H9 (cell line): ENCODE results near the gene NCF2. TPM values are rescaled to one million over a fixed set of nuclear protein-coding genes. Genes with fewer than 3 reads are reported as not detected.

Source experiments
- DNase-seq: peaks from one replicate; pipeline ENCODE4 v3.0.0-alpha.2; 2017
- H2AFZ ChIP-seq: one replicate; pipeline ENCODE4 v1.6.1; 2013; ENCODE audit warnings: mild to moderate bottlenecking, low read length, control low read depth, moderate library complexity
- H2AK5ac ChIP-seq: 2 replicates; pipeline ENCODE4 v1.6.1; 2013; ENCODE audit warnings: low read length, control low read depth, mixed read lengths; ENCODE audit not compliant: insufficient read length
- H2BK120ac ChIP-seq: one replicate; pipeline ENCODE4 v1.6.1; 2013; ENCODE audit warnings: low read depth, mild to moderate bottlenecking, low read length, control low read depth, inconsistent platforms; ENCODE audit not compliant: poor library complexity, severe bottlenecking
- H2BK12ac ChIP-seq: 2 replicates; pipeline ENCODE4 v1.6.1; 2013; ENCODE audit warnings: low read length, control low read depth, mixed read lengths, low read depth; ENCODE audit not compliant: insufficient read length
- H2BK15ac ChIP-seq: 2 replicates; pipeline ENCODE4 v1.6.1; 2013; ENCODE audit warnings: low read depth, low read length, control low read depth
- H2BK20ac ChIP-seq: one replicate; pipeline ENCODE4 v1.6.1; 2013; ENCODE audit warnings: low read depth, mild to moderate bottlenecking, low read length, control low read depth, inconsistent platforms; ENCODE audit not compliant: poor library complexity, severe bottlenecking
- H2BK5ac ChIP-seq: 2 replicates; pipeline ENCODE4 v1.6.1; 2013; ENCODE audit warnings: low read length, control low read depth, mixed read lengths; ENCODE audit not compliant: insufficient read length
- H3K14ac ChIP-seq: 2 replicates; pipeline ENCODE4 v1.6.1; 2013; ENCODE audit warnings: low read length, control low read depth; ENCODE audit not compliant: insufficient read depth
- H3K18ac ChIP-seq: 2 replicates; pipeline ENCODE4 v1.6.1; 2013; ENCODE audit warnings: low read depth, mild to moderate bottlenecking, mixed read lengths, low read length, control low read depth; ENCODE audit not compliant: insufficient read length
- H3K23ac ChIP-seq: 2 replicates; pipeline ENCODE4 v1.6.1; 2013; ENCODE audit warnings: low read length, control low read depth, mixed read lengths, low read depth; ENCODE audit not compliant: insufficient read length
- H3K23me2 ChIP-seq: 2 replicates; pipeline ENCODE4 v1.6.1; 2013; ENCODE audit warnings: low read depth, mild to moderate bottlenecking, mixed read lengths, low read length, control low read depth; ENCODE audit not compliant: insufficient read length, poor library complexity, severe bottlenecking
- H3K27ac ChIP-seq: 2 replicates; pipeline ENCODE4 v1.5.1; 2013; ENCODE audit warnings: low read length, control low read depth, mixed read lengths, low read depth; ENCODE audit not compliant: insufficient read length
- H3K27me3 ChIP-seq: 2 replicates; pipeline ENCODE4 v1.6.1; 2013; ENCODE audit warnings: low read length, control low read depth, inconsistent platforms; ENCODE audit not compliant: insufficient read depth
- H3K4ac ChIP-seq: 2 replicates; pipeline ENCODE4 v1.6.1; 2013; ENCODE audit warnings: low read depth, mild to moderate bottlenecking, control low read depth, inconsistent platforms, low read length, moderate library complexity
- H3K4me1 ChIP-seq: 2 replicates; pipeline ENCODE4 v1.6.1; 2013; ENCODE audit warnings: low read length, control low read depth, inconsistent platforms; ENCODE audit not compliant: insufficient read depth
- H3K4me2 ChIP-seq: 2 replicates; pipeline ENCODE4 v1.6.1; 2013; ENCODE audit warnings: low read length, control low read depth, mixed read lengths; ENCODE audit not compliant: insufficient read length, insufficient read depth
- H3K56ac ChIP-seq: 2 replicates; pipeline ENCODE4 v1.6.1; 2013; ENCODE audit warnings: low read depth, mild to moderate bottlenecking, mixed read lengths, low read length, control low read depth; ENCODE audit not compliant: insufficient read length
- H3K79me1 ChIP-seq: 2 replicates; pipeline ENCODE4 v1.6.1; 2013; ENCODE audit warnings: low read depth, mild to moderate bottlenecking, moderate library complexity, low read length, control low read depth, inconsistent platforms; ENCODE audit not compliant: insufficient read depth, poor library complexity, severe bottlenecking
- H3K79me2 ChIP-seq: 2 replicates; pipeline ENCODE4 v1.6.1; 2013; ENCODE audit warnings: low read length, control low read depth, inconsistent platforms; ENCODE audit not compliant: insufficient read depth
- H3K9ac ChIP-seq: 2 replicates; pipeline ENCODE4 v1.6.1; 2013; ENCODE audit warnings: low read length, control low read depth, mixed read lengths; ENCODE audit not compliant: insufficient read length; ENCODE audit errors: extremely low read depth
- H3K9me3 ChIP-seq: one replicate; pipeline ENCODE4 v1.6.1; 2013; ENCODE audit warnings: low read depth, low read length, inconsistent platforms; ENCODE audit not compliant: control insufficient read depth
- H3T11ph ChIP-seq: one replicate; pipeline ENCODE4 v1.6.1; 2013; ENCODE audit warnings: mild to moderate bottlenecking, low read length, control low read depth, inconsistent platforms
- H4K20me1 ChIP-seq: one replicate; pipeline ENCODE4 v1.6.1; 2013; ENCODE audit not compliant: control insufficient read depth, insufficient read length, insufficient read depth
- H4K5ac ChIP-seq: 2 replicates; pipeline ENCODE4 v1.6.1; 2013; ENCODE audit warnings: low read depth, mild to moderate bottlenecking, mixed read lengths, low read length, control low read depth; ENCODE audit not compliant: insufficient read length
- H4K8ac ChIP-seq: replicated peaks from 2 replicates; pipeline ENCODE4 v1.6.1; 2013; ENCODE audit warnings: low read length, control low read depth, mixed read lengths, low read depth; ENCODE audit not compliant: insufficient read length
- H4K91ac ChIP-seq: 2 replicates; pipeline ENCODE4 v1.6.1; 2013; ENCODE audit warnings: low read depth, mild to moderate bottlenecking, moderate library complexity, mixed read lengths, low read length, control low read depth; ENCODE audit not compliant: insufficient read length
- H3K27ac Mint-ChIP-seq, 3 experiments: 2 replicates in 2 of 3; 3 replicates in 1 of 3; pipeline ENCODE4 v1.8.0; 2020 to 2021; ENCODE audit warnings: mixed read lengths in 3 of 3, mild to moderate bottlenecking in 1 of 3, moderate library complexity in 1 of 3
- H3K27me3 Mint-ChIP-seq: 2 replicates; pipeline ENCODE4 v1.8.0; 2021; ENCODE audit warnings: low read depth, mild to moderate bottlenecking, moderate library complexity, mixed read lengths
- H3K36me3 Mint-ChIP-seq, 3 experiments: 2 replicates in 2 of 3; 3 replicates in 1 of 3; pipeline ENCODE4 v1.8.0; 2020 to 2021; ENCODE audit warnings: low read depth in 3 of 3, mixed read lengths in 3 of 3; ENCODE audit not compliant: insufficient read depth in 1 of 3
- H3K4me1 Mint-ChIP-seq, 2 experiments: 2 replicates each; pipeline ENCODE4 v1.8.0; 2020; ENCODE audit warnings: mixed read lengths in 2 of 2
- H3K4me3 Mint-ChIP-seq, 2 experiments: 2 replicates in 1 of 2; 3 replicates in 1 of 2; pipeline ENCODE4 v1.8.0; 2020 to 2021; ENCODE audit warnings: mild to moderate bottlenecking in 2 of 2, mixed read lengths in 2 of 2, moderate library complexity in 1 of 2
- H3K9me3 Mint-ChIP-seq, 2 experiments: 2 replicates in 1 of 2; 3 replicates in 1 of 2; pipeline ENCODE4 v1.8.0; 2020; ENCODE audit warnings: mild to moderate bottlenecking in 2 of 2, mixed read lengths in 2 of 2, moderate library complexity in 1 of 2
- CTCF ChIP-seq: fragments of 200-600 bp; sonication (generic); conservative IDR thresholded peaks from 3 replicates; pipeline ENCODE4 v1.8.0; 2021; ENCODE audit warnings: antibody characterized with exemption, mild to moderate bottlenecking
- WGBS: extraction: QIAGEN DNeasy Blood & Tissue Kit; methylation state at CpG from one replicate; pipeline ENCODE4 v1.1.7; 2013; ENCODE audit warnings: missing lambda C conversion rate, low lambda C conversion rate, mixed read lengths; ENCODE audit not compliant: insufficient read length; ENCODE audit errors: extremely low coverage; 5-methylcytosine and 5-hydroxymethylcytosine counted together
- total RNA-seq: library from RNA; stranded (reverse); gene quantifications from 2 replicates; pipeline ENCODE4 v1.2.1, GENCODE V29; 2021

Gene NCF2
- total RNA-seq, 1 experiment from 2014 or later = not detected

- H3K9me3 Mint-ChIP-seq = no peaks in the 10 kb centered on the region
- Histone ChIP-seq H3K79me1 (no peaks in the 10 kb centered on the region), H3K23me2 (no peaks in the 10 kb centered on the region), H3K9ac (no peak overlapping the region), H3K56ac (no peak overlapping the region), H3K4ac (no peak overlapping the region), H3K18ac (no peak overlapping the region), H3K27ac (no peak overlapping the region), H2BK15ac (no peak overlapping the region), H2BK12ac (no peak overlapping the region), H2BK20ac (no peak overlapping the region), H3K4me1 (peaks cover 4% of the 10 kb centered on the region; the same call in 1 of the 2 replicates), H4K20me1 (no peaks in the 10 kb centered on the region), H4K8ac (no peak overlapping the region), H2BK5ac (no peak overlapping the region), H3K9me3 (no peaks in the 10 kb centered on the region), H4K91ac (no peak overlapping the region), H4K5ac (no peak overlapping the region), H3K23ac (no peak overlapping the region), H3K79me2 (no peaks in the 10 kb centered on the region), H3T11ph (no peak overlapping the region), H2AK5ac (no peak overlapping the region), H2BK120ac (no peak overlapping the region), H3K27me3 (no peaks in the 10 kb centered on the region), H2AFZ (no peak overlapping the region), H3K4me2 (no peak overlapping the region), H3K14ac (no peak overlapping the region)
- no peaks in the 10 kb centered on the region for H3K36me3 Mint-ChIP-seq
- no peak overlapping the region for H3K4me3 Mint-ChIP-seq
- no peak for DNase-seq
- no CpG with 5 or more reads among the region's 6 CpGs for WGBS
- TF ChIP-seq CTCF = no peak
- no peaks in the 10 kb centered on the region; the same call in 1 of the 2 replicates for H3K27me3 Mint-ChIP-seq
- peaks cover 29 to 33% of the 10 kb centered on the region in 2 experiments for H3K4me1 Mint-ChIP-seq
- no peak overlapping the region; a peak in 1 of 7 replicates for H3K27ac Mint-ChIP-seq
These were observed 5.2 kb downstream of the NCF2 start for GRCh38 chr1:183585038-183585437.
